Neural progenitor cell (in vitro differentiated cells): Measurements from ENCODE around the gene ARL3. TPM values are rescaled to one million over a fixed set of nuclear protein-coding genes. Genes with fewer than 3 reads are reported as not detected.
A peak's percentile ranks its signal among the peaks of the same experiment; 100 is the strongest.
"Not testable (repeated sequence)": the region's sequence is repeated elsewhere in the genome, so short reads cannot be mapped to it uniquely, and the experiment has no call there.

Experiments used
- DNase-seq: peaks from one replicate; pipeline ENCODE4 v3.0.0-alpha.2; 2016; ENCODE audit warnings: low spot score
- H2AFZ ChIP-seq: fragments of 200-600 bp; sonication (generic); replicated peaks from 2 replicates; pipeline ENCODE4 v1.6.1; 2016; ENCODE audit warnings: antibody characterized with exemption
- H3F3A ChIP-seq: fragments of 200-600 bp; sonication (generic); 2 replicates; pipeline ENCODE4 v1.6.1; 2016; ENCODE audit warnings: antibody characterized with exemption, low read depth
- H3K27ac ChIP-seq: fragments of 200-600 bp; sonication (generic); 2 replicates; pipeline ENCODE4 v1.5.1; 2016; ENCODE audit warnings: mild to moderate bottlenecking
- H3K27me3 ChIP-seq: fragments of 200-600 bp; sonication (generic); 2 replicates; pipeline ENCODE4 v1.6.1; 2016; ENCODE audit warnings: mild to moderate bottlenecking, moderate library complexity
- H3K36me3 ChIP-seq: fragments of 200-600 bp; sonication (generic); 2 replicates; pipeline ENCODE4 v1.5.1; 2016
- H3K4me1 ChIP-seq: fragments of 200-600 bp; sonication (generic); 2 replicates; pipeline ENCODE4 v1.6.1; 2016; ENCODE audit warnings: mixed run types
- H3K4me2 ChIP-seq: fragments of 200-600 bp; sonication (generic); 2 replicates; pipeline ENCODE4 v1.6.1; 2016
- H3K4me3 ChIP-seq: fragments of 200-600 bp; sonication (generic); 2 replicates; pipeline ENCODE4 v1.5.1; 2016
- H3K79me2 ChIP-seq: fragments of 200-600 bp; sonication (generic); 2 replicates; pipeline ENCODE4 v1.6.1; 2016; ENCODE audit warnings: low read depth
- H3K9ac ChIP-seq: fragments of 200-600 bp; sonication (generic); 2 replicates; pipeline ENCODE4 v1.6.1; 2016
- H3K9me3 ChIP-seq: fragments of 200-600 bp; sonication (generic); 2 replicates; pipeline ENCODE4 v1.5.1; 2016; ENCODE audit warnings: low read depth
- H4K20me1 ChIP-seq: fragments of 200-600 bp; sonication (generic); 2 replicates; pipeline ENCODE4 v1.6.1; 2016; ENCODE audit warnings: low read depth
- H3K27ac Mint-ChIP-seq: 3 replicates; pipeline ENCODE4 v1.8.0; 2021; ENCODE audit warnings: mixed read lengths
- H3K27me3 Mint-ChIP-seq: 2 replicates; pipeline ENCODE4 v1.8.0; 2022; ENCODE audit warnings: low read depth, mild to moderate bottlenecking, inconsistent platforms, moderate library complexity, mixed read lengths; ENCODE audit not compliant: insufficient read depth
- H3K36me3 Mint-ChIP-seq: 3 replicates; pipeline ENCODE4 v1.8.0; 2021; ENCODE audit warnings: mixed read lengths
- H3K4me1 Mint-ChIP-seq: 3 replicates; pipeline ENCODE4 v1.8.0; 2021; ENCODE audit warnings: mixed read lengths
- H3K4me3 Mint-ChIP-seq: 3 replicates; pipeline ENCODE4 v1.8.0; 2021; ENCODE audit warnings: mild to moderate bottlenecking, moderate library complexity, mixed read lengths
- H3K9me3 Mint-ChIP-seq: 3 replicates; pipeline ENCODE4 v1.8.0; 2020; ENCODE audit warnings: mixed read lengths
- EZH2 ChIP-seq: fragments of 200-600 bp; sonication (generic); IDR thresholded peaks from 2 replicates; pipeline ENCODE4 v1.6.1; 2017; ENCODE audit warnings: antibody characterized with exemption, mild to moderate bottlenecking, moderate library complexity
- EZH2phosphoT487 ChIP-seq: fragments of 200-600 bp; sonication (generic); IDR thresholded peaks from 2 replicates; pipeline ENCODE4 v1.6.1; 2017; ENCODE audit warnings: antibody characterized with exemption
- total RNA-seq: library from RNA; depleted of rRNA; stranded (reverse); fragments of >200 nt; gene quantifications from 2 replicates; pipeline ENCODE4 v1.2.3, GENCODE V29; 2015; ENCODE audit warnings: low replicate concordance
- TF ChIP-seq, protein P1 (sequence below): fragments of 200-600 bp; sonication (generic); IDR thresholded peaks from 2 replicates; pipeline ENCODE4 v1.5.1; 2017; ENCODE audit warnings: antibody characterized with exemption, mild to moderate bottlenecking

The ARL3 gene
- total RNA-seq, 1 donor from 2014 or later, result 29.7 TPM

DNA sequence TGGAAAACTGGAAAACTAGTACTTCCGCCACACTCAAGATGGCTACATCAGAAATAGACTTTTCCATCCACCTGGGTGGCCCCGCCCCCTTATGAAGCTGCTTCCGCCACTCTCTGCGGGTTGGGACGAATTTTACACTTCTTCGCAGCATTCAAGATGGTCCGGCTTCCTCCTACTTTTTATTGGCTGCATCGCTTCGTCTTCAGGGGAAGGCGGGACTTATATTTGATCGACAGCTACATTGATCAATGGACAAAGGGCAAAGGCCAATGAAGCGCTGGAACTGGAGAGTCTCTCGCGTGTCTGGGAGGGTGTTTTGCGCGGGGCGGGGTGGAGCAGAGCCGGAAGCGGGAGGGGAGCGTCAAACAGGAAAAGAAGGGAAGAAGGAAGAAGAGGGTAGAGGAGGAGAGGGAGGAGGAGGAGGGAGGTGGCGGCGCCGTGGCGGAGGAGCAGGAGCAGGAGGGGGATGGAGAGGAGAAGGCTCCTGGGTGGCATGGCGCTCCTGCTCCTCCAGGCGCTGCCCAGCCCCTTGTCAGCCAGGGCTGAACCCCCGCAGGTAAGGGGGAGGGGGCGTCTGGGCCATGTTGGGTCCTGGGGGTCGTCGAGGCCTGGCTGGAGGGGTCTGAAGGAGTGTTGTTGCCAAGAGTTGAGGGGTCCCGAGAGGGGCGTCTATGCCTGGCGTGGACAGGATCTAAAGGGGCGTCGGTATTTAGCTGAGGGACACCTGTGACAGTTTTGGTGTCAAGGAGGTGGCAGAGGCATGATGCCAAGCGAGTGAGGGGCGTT lies 29.6 kb upstream of the ARL3 start, which contains the start of gene WBP1L:
TSS of gene WBP1L (plus strand) at position 361 of the 786 bp plus-strand sequence. CDS start at position 467, 106 bp downstream.
- H3K36me3 ChIP-seq, result no peaks in the 10 kb centered on the region
- no peaks in the 10 kb centered on the region for H3K27me3 ChIP-seq
- H3K9me3 ChIP-seq, result no peaks in the 10 kb centered on the region
- no peaks in the 10 kb centered on the region for H4K20me1 ChIP-seq
- peak within 1 kb of the TSS; percentile 98 for H3K4me3 Mint-ChIP-seq
- TF ChIP-seq EZH2phosphoT487 (no peak), EZH2 (no peak)
- TF ChIP-seq, protein P1, sequence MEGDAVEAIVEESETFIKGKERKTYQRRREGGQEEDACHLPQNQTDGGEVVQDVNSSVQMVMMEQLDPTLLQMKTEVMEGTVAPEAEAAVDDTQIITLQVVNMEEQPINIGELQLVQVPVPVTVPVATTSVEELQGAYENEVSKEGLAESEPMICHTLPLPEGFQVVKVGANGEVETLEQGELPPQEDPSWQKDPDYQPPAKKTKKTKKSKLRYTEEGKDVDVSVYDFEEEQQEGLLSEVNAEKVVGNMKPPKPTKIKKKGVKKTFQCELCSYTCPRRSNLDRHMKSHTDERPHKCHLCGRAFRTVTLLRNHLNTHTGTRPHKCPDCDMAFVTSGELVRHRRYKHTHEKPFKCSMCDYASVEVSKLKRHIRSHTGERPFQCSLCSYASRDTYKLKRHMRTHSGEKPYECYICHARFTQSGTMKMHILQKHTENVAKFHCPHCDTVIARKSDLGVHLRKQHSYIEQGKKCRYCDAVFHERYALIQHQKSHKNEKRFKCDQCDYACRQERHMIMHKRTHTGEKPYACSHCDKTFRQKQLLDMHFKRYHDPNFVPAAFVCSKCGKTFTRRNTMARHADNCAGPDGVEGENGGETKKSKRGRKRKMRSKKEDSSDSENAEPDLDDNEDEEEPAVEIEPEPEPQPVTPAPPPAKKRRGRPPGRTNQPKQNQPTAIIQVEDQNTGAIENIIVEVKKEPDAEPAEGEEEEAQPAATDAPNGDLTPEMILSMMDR, result no peak
- peaks cover 7% of the 10 kb centered on the region for H3K4me1 ChIP-seq
- no peaks in the 10 kb centered on the region for H3K9me3 Mint-ChIP-seq
- peak; percentile 98 for DNase-seq
- peak within 1 kb of the TSS; percentile 52 for H3K9ac ChIP-seq
- no peak within 1 kb of the TSS for H3K27ac ChIP-seq
- peak within 1 kb of the TSS; percentile 94 for H3K4me3 ChIP-seq
- peak within 1 kb of the TSS; percentile 74 for H2AFZ ChIP-seq
- H3K4me1 Mint-ChIP-seq, result peaks cover 31% of the 10 kb centered on the region
- peak within 1 kb of the TSS; percentile 96 for H3K4me2 ChIP-seq
- no peaks in the 10 kb centered on the region for H3K27me3 Mint-ChIP-seq
- peaks cover 4% of the 10 kb centered on the region for H3K36me3 Mint-ChIP-seq
- peaks cover 23% of the 10 kb centered on the region for H3F3A ChIP-seq
- H3K79me2 ChIP-seq, result peaks cover 31% of the 10 kb centered on the region
- peak within 1 kb of the TSS; percentile 65 for H3K27ac Mint-ChIP-seq

DNA sequence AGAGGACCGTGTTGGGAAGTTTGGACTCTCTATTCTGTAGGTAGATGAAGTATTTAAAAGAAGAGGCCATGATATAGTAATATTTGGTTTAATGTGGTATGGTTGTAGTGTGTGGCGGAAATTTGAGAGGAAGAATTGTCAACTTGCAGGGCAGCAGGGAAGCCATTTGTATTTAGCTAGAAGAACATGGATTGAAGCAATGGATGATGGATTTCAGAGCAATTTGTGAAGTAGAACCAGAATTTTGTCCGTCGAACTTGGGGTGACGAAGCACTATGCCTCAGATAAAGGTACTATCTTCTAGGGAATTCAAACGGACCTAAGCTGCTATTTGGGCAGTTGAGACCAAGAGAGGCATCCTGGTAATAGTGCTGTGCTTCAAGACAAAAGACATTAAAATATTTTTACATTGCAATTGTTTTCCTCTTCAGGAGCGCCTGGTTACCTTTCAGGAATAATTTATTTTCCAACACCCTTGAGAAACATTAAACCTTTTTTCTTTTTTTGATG lies 28.9 kb upstream of the ARL3 start:
- H3K27ac Mint-ChIP-seq, result peak overlapping the region; percentile 35
- Histone ChIP-seq H3K27me3 (no peaks in the 10 kb centered on the region), H3K9me3 (no peaks in the 10 kb centered on the region), H3F3A (peaks cover 26% of the 10 kb centered on the region), H3K27ac (no peak overlapping the region), H3K4me2 (peak overlapping the region; percentile 62), H3K36me3 (no peaks in the 10 kb centered on the region), H3K9ac (no peak overlapping the region), H3K4me3 (peak overlapping the region; percentile 94), H2AFZ (peak overlapping the region; percentile 74), H3K79me2 (peaks cover 27% of the 10 kb centered on the region), H3K4me1 (peaks cover 7% of the 10 kb centered on the region), H4K20me1 (no peaks in the 10 kb centered on the region)
- H3K36me3 Mint-ChIP-seq, result no peaks in the 10 kb centered on the region
- H3K4me1 Mint-ChIP-seq, result peaks cover 26% of the 10 kb centered on the region
- H3K4me3 Mint-ChIP-seq, result peak overlapping the region; percentile 98
- H3K9me3 Mint-ChIP-seq, result no peaks in the 10 kb centered on the region
- TF ChIP-seq EZH2, result no peak
- TF ChIP-seq, protein P1, result no peak
- no peak for TF ChIP-seq EZH2phosphoT487
- H3K27me3 Mint-ChIP-seq, result no peaks in the 10 kb centered on the region
- peak; percentile 8 for DNase-seq

DNA sequence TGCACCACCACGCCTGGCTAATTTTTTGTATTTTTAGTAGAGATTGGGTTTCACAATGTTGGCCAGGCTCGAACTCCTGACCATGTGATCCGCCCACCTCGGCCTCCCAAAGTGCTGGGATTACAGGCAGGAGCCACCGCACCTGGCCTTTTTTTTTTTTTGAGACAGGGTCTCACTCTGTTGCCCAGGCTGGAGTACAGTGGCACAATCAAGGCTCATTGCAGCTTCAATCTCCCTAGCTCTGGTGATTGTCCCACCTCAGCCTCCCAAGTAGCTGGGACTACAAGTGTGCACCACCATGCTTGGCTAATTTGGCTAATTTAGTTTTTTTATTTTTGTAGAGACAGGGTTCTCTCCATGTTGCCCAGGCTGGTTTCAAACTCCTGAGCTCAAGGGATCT lies 28.1 kb upstream of the ARL3 start:
- Histone ChIP-seq H3K79me2 (peaks cover 27% of the 10 kb centered on the region), H3F3A (peaks cover 29% of the 10 kb centered on the region)
- not testable (repeated sequence) for H3K9ac ChIP-seq, H3K27ac ChIP-seq, H3K27ac Mint-ChIP-seq, H3K4me2 ChIP-seq, DNase-seq, H3K27me3 Mint-ChIP-seq, H3K4me3 ChIP-seq, H2AFZ ChIP-seq, H3K36me3 ChIP-seq, H3K9me3 ChIP-seq, H3K9me3 Mint-ChIP-seq, H4K20me1 ChIP-seq, H3K27me3 ChIP-seq, H3K36me3 Mint-ChIP-seq, H3K4me1 ChIP-seq
- H3K4me3 Mint-ChIP-seq, result peak overlapping the region; percentile 73
- peaks cover 26% of the 10 kb centered on the region for H3K4me1 Mint-ChIP-seq

DNA sequence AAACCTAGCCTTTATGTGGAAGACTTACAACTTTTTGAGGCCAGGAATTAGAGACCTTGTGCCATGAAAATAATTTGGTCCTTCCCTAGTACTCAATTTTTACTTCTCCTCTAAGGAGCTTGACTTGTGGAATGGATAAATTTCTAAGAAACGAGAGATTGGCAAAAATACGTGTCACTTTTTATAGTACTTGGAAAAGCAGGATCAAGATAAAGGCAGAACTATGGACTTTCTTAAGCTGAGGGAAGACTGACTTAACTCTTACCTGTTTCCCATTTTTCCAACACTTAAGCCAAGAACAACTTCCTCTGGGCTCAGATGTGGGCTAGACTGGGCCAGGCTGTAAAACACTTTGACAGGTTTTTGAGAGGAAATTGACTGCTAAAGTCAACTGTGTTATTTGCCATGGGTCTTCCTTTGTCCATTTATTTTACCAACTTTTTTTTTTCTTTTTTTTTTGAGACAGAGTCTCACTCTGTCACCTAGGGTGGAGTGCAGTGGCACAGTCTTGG lies 27.6 kb upstream of the ARL3 start:
- TF ChIP-seq EZH2phosphoT487 (no peak), EZH2 (no peak)
- TF ChIP-seq, protein P1, result no peak
- H3F3A ChIP-seq, result peaks cover 29% of the 10 kb centered on the region
- H3K27me3 Mint-ChIP-seq, result no peaks in the 10 kb centered on the region
- H3K36me3 ChIP-seq, result no peaks in the 10 kb centered on the region
- no peaks in the 10 kb centered on the region for H3K36me3 Mint-ChIP-seq
- H3K4me1 ChIP-seq, result peaks cover 7% of the 10 kb centered on the region
- H3K27ac ChIP-seq, result no peak overlapping the region
- no peak overlapping the region for H3K4me3 Mint-ChIP-seq
- H4K20me1 ChIP-seq, result no peaks in the 10 kb centered on the region
- no peak overlapping the region for H3K4me3 ChIP-seq
- H3K27ac Mint-ChIP-seq, result no peak overlapping the region
- H3K9ac ChIP-seq, result no peak overlapping the region
- H3K9me3 ChIP-seq, result no peaks in the 10 kb centered on the region
- H3K4me1 Mint-ChIP-seq, result peaks cover 26% of the 10 kb centered on the region
- H2AFZ ChIP-seq, result no peak overlapping the region
- H3K9me3 Mint-ChIP-seq, result no peaks in the 10 kb centered on the region
- H3K4me2 ChIP-seq, result no peak overlapping the region
- no peaks in the 10 kb centered on the region for H3K27me3 ChIP-seq
- DNase-seq, result no peak
- H3K79me2 ChIP-seq, result peaks cover 25% of the 10 kb centered on the region
